HTERT RPE-1 (cell line): Measurements from ENCODE around the gene TRIM46.
"Not testable (repeated sequence)": the region's sequence is repeated elsewhere in the genome, so short reads cannot be mapped to it uniquely, and the experiment has no call there.

Source experiments
- in situ Hi-C: fragments of 300-500 bp; cut with MboI; formaldehyde crosslinking; loops from 4 replicates; pipeline ENCODE4 v1.14.3; 2020; ENCODE audit warnings: low sequenced_read_pairs

The TRIM46 gene

GRCh38 chr1:155137154-155137949 is 36.3 kb upstream of the TRIM46 start:
- in situ Hi-C loops, result no loop called here

GRCh38 chr1:155139895-155140629 is 33.6 kb upstream of the TRIM46 start, which contains the start of gene DPM3:
DPM3 (minus strand) TSS chr1:155140531; CDS start chr1:155140240, 291 bp downstream.
- in situ Hi-C loops, result no loop called here

GRCh38 chr1:155140630-155140953 is 33.1 kb upstream of the TRIM46 start:
- in situ Hi-C loops, result no loop called here

GRCh38 chr1:155141749-155142148 is 31.9 kb upstream of the TRIM46 start:
- in situ Hi-C loops, result no loop called here

- in situ Hi-C loops, result no loop called here
Measured at GRCh38 chr1:155145491-155145890, 28.2 kb upstream of the TRIM46 start.

- in situ Hi-C loops, result not testable (repeated sequence)
Measured at GRCh38 chr1:155155996-155156643, 17.5 kb upstream of the TRIM46 start.

- in situ Hi-C loops, result no loop called here
Measured at GRCh38 chr1:155158991-155159390, 14.7 kb upstream of the TRIM46 start.

GRCh38 chr1:155160128-155160527 is 13.5 kb upstream of the TRIM46 start:
- in situ Hi-C loops, result no loop called here

- in situ Hi-C loops, result not testable (repeated sequence)
Measured at GRCh38 chr1:155162631-155163030, 11.0 kb upstream of the TRIM46 start.

GRCh38 chr1:155163785-155164184 is 9.9 kb upstream of the TRIM46 start:
- in situ Hi-C loops, result not testable (repeated sequence)

- in situ Hi-C loops, result not testable (repeated sequence)
Measured at GRCh38 chr1:155164625-155165024, 9.0 kb upstream of the TRIM46 start.

- in situ Hi-C loops, result no loop called here
Measured at GRCh38 chr1:155166051-155166470, 7.6 kb upstream of the TRIM46 start.

GRCh38 chr1:155166471-155167165 is 7.0 kb upstream of the TRIM46 start:
- in situ Hi-C loops, result no loop called here

- in situ Hi-C loops, result no loop called here
Measured at GRCh38 chr1:155167166-155168104, 6.2 kb upstream of the TRIM46 start.

GRCh38 chr1:155168105-155168445 is 5.6 kb upstream of the TRIM46 start:
- in situ Hi-C loops, result not testable (repeated sequence)

- in situ Hi-C loops, result no loop called here
Measured at GRCh38 chr1:155168456-155169210, 5.0 kb upstream of the TRIM46 start.

GRCh38 chr1:155169541-155169940 is 4.1 kb upstream of the TRIM46 start:
- in situ Hi-C loops, result no loop called here

- in situ Hi-C loops, result no loop called here
Measured at GRCh38 chr1:155170101-155170785, 3.4 kb upstream of the TRIM46 start.

- in situ Hi-C loops, result no loop called here
Measured at GRCh38 chr1:155170806-155171205, 2.8 kb upstream of the TRIM46 start.
